Neural progenitor cell (in vitro differentiated cells): Measurements from ENCODE around the gene PCDHA13. TPM values are rescaled to one million over a fixed set of nuclear protein-coding genes. Genes with fewer than 3 reads are reported as not detected.

Experiments
- DNase-seq: peaks from one replicate; pipeline ENCODE4 v3.0.0-alpha.2; 2016; ENCODE audit warnings: low spot score
- H2AFZ ChIP-seq: fragments of 200-600 bp; sonication (generic); replicated peaks from 2 replicates; pipeline ENCODE4 v1.6.1; 2016; ENCODE audit warnings: antibody characterized with exemption
- H3F3A ChIP-seq: fragments of 200-600 bp; sonication (generic); 2 replicates; pipeline ENCODE4 v1.6.1; 2016; ENCODE audit warnings: antibody characterized with exemption, low read depth
- H3K27ac ChIP-seq: fragments of 200-600 bp; sonication (generic); 2 replicates; pipeline ENCODE4 v1.5.1; 2016; ENCODE audit warnings: mild to moderate bottlenecking
- H3K27me3 ChIP-seq: fragments of 200-600 bp; sonication (generic); 2 replicates; pipeline ENCODE4 v1.6.1; 2016; ENCODE audit warnings: mild to moderate bottlenecking, moderate library complexity
- H3K36me3 ChIP-seq: fragments of 200-600 bp; sonication (generic); 2 replicates; pipeline ENCODE4 v1.5.1; 2016
- H3K4me1 ChIP-seq: fragments of 200-600 bp; sonication (generic); 2 replicates; pipeline ENCODE4 v1.6.1; 2016; ENCODE audit warnings: mixed run types
- H3K4me2 ChIP-seq: fragments of 200-600 bp; sonication (generic); 2 replicates; pipeline ENCODE4 v1.6.1; 2016
- H3K4me3 ChIP-seq: fragments of 200-600 bp; sonication (generic); 2 replicates; pipeline ENCODE4 v1.5.1; 2016
- H3K79me2 ChIP-seq: fragments of 200-600 bp; sonication (generic); 2 replicates; pipeline ENCODE4 v1.6.1; 2016; ENCODE audit warnings: low read depth
- H3K9ac ChIP-seq: fragments of 200-600 bp; sonication (generic); 2 replicates; pipeline ENCODE4 v1.6.1; 2016
- H3K9me3 ChIP-seq: fragments of 200-600 bp; sonication (generic); 2 replicates; pipeline ENCODE4 v1.5.1; 2016; ENCODE audit warnings: low read depth
- H4K20me1 ChIP-seq: fragments of 200-600 bp; sonication (generic); 2 replicates; pipeline ENCODE4 v1.6.1; 2016; ENCODE audit warnings: low read depth
- H3K27ac Mint-ChIP-seq: 3 replicates; pipeline ENCODE4 v1.8.0; 2021; ENCODE audit warnings: mixed read lengths
- H3K27me3 Mint-ChIP-seq: 2 replicates; pipeline ENCODE4 v1.8.0; 2022; ENCODE audit warnings: low read depth, mild to moderate bottlenecking, inconsistent platforms, moderate library complexity, mixed read lengths; ENCODE audit not compliant: insufficient read depth
- H3K36me3 Mint-ChIP-seq: 3 replicates; pipeline ENCODE4 v1.8.0; 2021; ENCODE audit warnings: mixed read lengths
- H3K4me1 Mint-ChIP-seq: 3 replicates; pipeline ENCODE4 v1.8.0; 2021; ENCODE audit warnings: mixed read lengths
- H3K4me3 Mint-ChIP-seq: 3 replicates; pipeline ENCODE4 v1.8.0; 2021; ENCODE audit warnings: mild to moderate bottlenecking, moderate library complexity, mixed read lengths
- H3K9me3 Mint-ChIP-seq: 3 replicates; pipeline ENCODE4 v1.8.0; 2020; ENCODE audit warnings: mixed read lengths
- CTCF ChIP-seq: fragments of 200-600 bp; sonication (generic); IDR thresholded peaks from 2 replicates; pipeline ENCODE4 v1.5.1; 2017; ENCODE audit warnings: antibody characterized with exemption, mild to moderate bottlenecking
- EZH2 ChIP-seq: fragments of 200-600 bp; sonication (generic); IDR thresholded peaks from 2 replicates; pipeline ENCODE4 v1.6.1; 2017; ENCODE audit warnings: antibody characterized with exemption, mild to moderate bottlenecking, moderate library complexity
- EZH2phosphoT487 ChIP-seq: fragments of 200-600 bp; sonication (generic); IDR thresholded peaks from 2 replicates; pipeline ENCODE4 v1.6.1; 2017; ENCODE audit warnings: antibody characterized with exemption
- total RNA-seq: library from RNA; depleted of rRNA; stranded (reverse); fragments of >200 nt; gene quantifications from 2 replicates; pipeline ENCODE4 v1.2.3, GENCODE V29; 2015; ENCODE audit warnings: low replicate concordance

The PCDHA13 gene
- total RNA-seq, 1 donor from 2014 or later, result 2.3 TPM

GRCh38 chr5:140882591-140882899 is 621 bp downstream of the PCDHA13 start:
- Histone ChIP-seq H3K36me3 (no peaks in the 10 kb centered on the region), H3K9me3 (no peaks in the 10 kb centered on the region), H3K4me3 (peak overlapping the region; percentile 44), H2AFZ (no peak overlapping the region), H3K9ac (no peak overlapping the region), H3K27me3 (no peaks in the 10 kb centered on the region), H3K4me2 (peak overlapping the region; percentile 75), H3F3A (no peaks in the 10 kb centered on the region), H3K79me2 (no peaks in the 10 kb centered on the region), H4K20me1 (no peaks in the 10 kb centered on the region), H3K27ac (no peak overlapping the region), H3K4me1 (no peaks in the 10 kb centered on the region)
- peaks cover 42% of the 10 kb centered on the region for H3K9me3 Mint-ChIP-seq
- peak; percentile 52 for DNase-seq
- no peak for TF ChIP-seq EZH2phosphoT487
- TF ChIP-seq EZH2, result no peak
- peak; percentile 54 for TF ChIP-seq CTCF
- H3K4me1 Mint-ChIP-seq, result no peaks in the 10 kb centered on the region
- H3K27ac Mint-ChIP-seq, result no peak overlapping the region
- H3K36me3 Mint-ChIP-seq, result peaks cover 42% of the 10 kb centered on the region
- no peaks in the 10 kb centered on the region for H3K27me3 Mint-ChIP-seq
- no peak overlapping the region for H3K4me3 Mint-ChIP-seq

- no peak overlapping the region for H3K4me2 ChIP-seq
- H4K20me1 ChIP-seq, result no peaks in the 10 kb centered on the region
- H3K27ac ChIP-seq, result no peak overlapping the region
- no peaks in the 10 kb centered on the region for H3K27me3 ChIP-seq
- H3K27ac Mint-ChIP-seq, result no peak overlapping the region
- H3K9ac ChIP-seq, result no peak overlapping the region
- peaks cover 39% of the 10 kb centered on the region for H3K9me3 Mint-ChIP-seq
- H3K9me3 ChIP-seq, result no peaks in the 10 kb centered on the region
- no peak overlapping the region for H2AFZ ChIP-seq
- H3K36me3 ChIP-seq, result no peaks in the 10 kb centered on the region
- H3K4me1 ChIP-seq, result no peaks in the 10 kb centered on the region
- DNase-seq, result no peak
- no peaks in the 10 kb centered on the region for H3K4me1 Mint-ChIP-seq
- H3K4me3 ChIP-seq, result no peak overlapping the region
- peaks cover 38% of the 10 kb centered on the region for H3K36me3 Mint-ChIP-seq
- H3K79me2 ChIP-seq, result no peaks in the 10 kb centered on the region
- TF ChIP-seq CTCF (no peak), EZH2phosphoT487 (no peak), EZH2 (no peak)
- no peaks in the 10 kb centered on the region for H3F3A ChIP-seq
- H3K4me3 Mint-ChIP-seq, result no peak overlapping the region
- no peaks in the 10 kb centered on the region for H3K27me3 Mint-ChIP-seq
These were observed 1.4 kb downstream of the PCDHA13 start for GRCh38 chr5:140883373-140883772.

- H3K4me1 Mint-ChIP-seq, result no peaks in the 10 kb centered on the region
- H3K27ac Mint-ChIP-seq, result no peak overlapping the region
- no peaks in the 10 kb centered on the region for H3K9me3 ChIP-seq
- H3F3A ChIP-seq, result no peaks in the 10 kb centered on the region
- TF ChIP-seq EZH2 (no peak), CTCF (no peak), EZH2phosphoT487 (no peak)
- no peaks in the 10 kb centered on the region for H3K4me1 ChIP-seq
- H3K4me3 Mint-ChIP-seq, result no peak overlapping the region
- peaks cover 39% of the 10 kb centered on the region for H3K9me3 Mint-ChIP-seq
- no peak overlapping the region for H3K4me3 ChIP-seq
- H3K27ac ChIP-seq, result no peak overlapping the region
- peaks cover 35% of the 10 kb centered on the region for H3K36me3 Mint-ChIP-seq
- no peaks in the 10 kb centered on the region for H3K79me2 ChIP-seq
- no peak overlapping the region for H3K4me2 ChIP-seq
- no peaks in the 10 kb centered on the region for H3K27me3 Mint-ChIP-seq
- no peak for DNase-seq
- H2AFZ ChIP-seq, result no peak overlapping the region
- no peaks in the 10 kb centered on the region for H4K20me1 ChIP-seq
- H3K36me3 ChIP-seq, result no peaks in the 10 kb centered on the region
- H3K27me3 ChIP-seq, result no peaks in the 10 kb centered on the region
- no peak overlapping the region for H3K9ac ChIP-seq
These were observed 2.2 kb downstream of the PCDHA13 start for GRCh38 chr5:140883927-140884697.
